ENCODE results near the gene GPC3.

GRCh38 chrX:133602881-133603280, 382.5 kb downstream of the GPC3 start:
- TF ChIP-seq POLR2A (IDR thresholded peaks at IDR 0.05) (no peak), CTCF (IDR thresholded peaks at IDR 0.05 in 4 of 5, conservative IDR thresholded peaks at IDR 0.05 in 1 of 5) (no peak)
